Adrenal gland (tissue), 5 donors: ENCODE data around the gene CXCL12.

Experiments
- CTCF ChIP-seq, 6 experiments: fragments of 450-650 bp in 4 of 6; fragments of 200-600 bp in 2 of 6; sonication (generic) in 1 of 6; IDR thresholded peaks; 1 replicate in 5 of 6; 2 replicates in 1 of 6; pipeline versions ENCODE4 v1.5.1 to v1.8.0; 2016 to 2021; ENCODE audit warnings: antibody characterized with exemption in 6 of 6, mild to moderate bottlenecking in 2 of 6, moderate library complexity in 1 of 6
- POLR2A ChIP-seq, 2 donors: fragments of 450-650 bp; IDR thresholded peaks; one replicate each; pipeline ENCODE4 v1.6.1; 2017; ENCODE audit warnings: antibody characterized with exemption in 2 of 2, mild to moderate bottlenecking in 2 of 2, moderate library complexity in 1 of 2
- donor health status: DM: no; HTN: no; CAD: no.

GRCh38 chr10:44384601-44385025 is 284 bp downstream of the CXCL12 start:
- TF ChIP-seq CTCF (IDR thresholded peaks at IDR 0.05) = no peak
- no peak for TF ChIP-seq POLR2A (IDR thresholded peaks at IDR 0.05)
